Measurements from ENCODE around the gene CTNNA1. TPM values are rescaled to one million over a fixed set of nuclear protein-coding genes. Genes with fewer than 3 reads are reported as not detected.
"Not testable (repeated sequence)": the region's sequence is repeated elsewhere in the genome, so short reads cannot be mapped to it uniquely, and the experiment has no call there.

CTNNA1 gene
- total RNA-seq, 1 donor from 2014 or later, result 371 TPM

DNA sequence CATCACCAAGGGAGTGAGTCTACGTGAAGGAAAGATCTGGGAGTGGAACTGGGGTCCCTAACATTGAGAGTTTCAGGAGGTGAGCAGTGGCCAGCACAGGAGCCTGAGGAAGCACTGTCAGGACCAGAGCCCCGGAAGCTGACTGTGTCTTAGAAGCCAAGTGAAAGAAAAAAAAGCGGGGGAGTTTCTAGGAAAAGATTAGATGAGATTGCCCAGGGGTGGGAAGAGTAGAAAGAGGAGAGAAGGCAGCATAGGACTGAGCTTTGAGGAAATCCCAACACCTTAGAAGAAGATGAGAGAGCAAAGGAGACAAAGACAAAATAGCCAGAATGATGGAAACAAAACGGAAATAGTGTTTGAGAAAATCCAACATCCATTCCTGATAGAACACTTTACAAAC lies 158.9 kb downstream of the CTNNA1 start:
- peaks cover 48% of the 10 kb centered on the region for H3K36me3 Mint-ChIP-seq
- TF ChIP-seq, protein P1, sequence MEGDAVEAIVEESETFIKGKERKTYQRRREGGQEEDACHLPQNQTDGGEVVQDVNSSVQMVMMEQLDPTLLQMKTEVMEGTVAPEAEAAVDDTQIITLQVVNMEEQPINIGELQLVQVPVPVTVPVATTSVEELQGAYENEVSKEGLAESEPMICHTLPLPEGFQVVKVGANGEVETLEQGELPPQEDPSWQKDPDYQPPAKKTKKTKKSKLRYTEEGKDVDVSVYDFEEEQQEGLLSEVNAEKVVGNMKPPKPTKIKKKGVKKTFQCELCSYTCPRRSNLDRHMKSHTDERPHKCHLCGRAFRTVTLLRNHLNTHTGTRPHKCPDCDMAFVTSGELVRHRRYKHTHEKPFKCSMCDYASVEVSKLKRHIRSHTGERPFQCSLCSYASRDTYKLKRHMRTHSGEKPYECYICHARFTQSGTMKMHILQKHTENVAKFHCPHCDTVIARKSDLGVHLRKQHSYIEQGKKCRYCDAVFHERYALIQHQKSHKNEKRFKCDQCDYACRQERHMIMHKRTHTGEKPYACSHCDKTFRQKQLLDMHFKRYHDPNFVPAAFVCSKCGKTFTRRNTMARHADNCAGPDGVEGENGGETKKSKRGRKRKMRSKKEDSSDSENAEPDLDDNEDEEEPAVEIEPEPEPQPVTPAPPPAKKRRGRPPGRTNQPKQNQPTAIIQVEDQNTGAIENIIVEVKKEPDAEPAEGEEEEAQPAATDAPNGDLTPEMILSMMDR (conservative IDR thresholded peaks at IDR 0.05), result no peak
- no peak for DNase-seq (ENCODE audit: extremely low spot score, unreplicated experiment)
- H3K4me1 Mint-ChIP-seq (ENCODE audit: unreplicated experiment), result no peaks in the 10 kb centered on the region
- no peaks in the 10 kb centered on the region for H3K9me3 Mint-ChIP-seq
- H3K4me3 Mint-ChIP-seq, result no peak overlapping the region
- peak overlapping the region; percentile 10 for H3K27ac Mint-ChIP-seq
- H3K27me3 Mint-ChIP-seq, result no peaks in the 10 kb centered on the region

DNA sequence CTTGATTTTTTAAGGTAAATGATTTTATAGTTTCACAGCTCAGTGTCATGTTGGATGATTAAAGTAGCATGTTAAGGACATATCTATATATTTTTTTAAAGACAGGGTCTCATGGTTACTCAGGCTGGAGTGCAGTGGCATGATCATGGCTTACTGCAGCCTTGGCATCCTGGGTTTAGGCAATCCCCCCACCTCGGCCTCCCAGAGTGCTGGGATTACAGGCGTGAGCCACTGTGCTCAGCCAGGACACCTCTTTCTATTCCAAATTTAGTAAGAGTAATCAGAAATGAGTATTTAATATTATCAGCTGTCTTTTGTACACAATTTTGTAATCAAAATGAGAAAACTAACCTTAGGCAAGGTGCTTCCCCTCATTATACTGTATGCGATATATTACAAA lies 160.5 kb downstream of the CTNNA1 start:
- no peak overlapping the region for H3K4me3 Mint-ChIP-seq
- no peaks in the 10 kb centered on the region for H3K9me3 Mint-ChIP-seq
- H3K36me3 Mint-ChIP-seq, result peaks cover 49% of the 10 kb centered on the region
- no peaks in the 10 kb centered on the region for H3K27me3 Mint-ChIP-seq
- no peaks in the 10 kb centered on the region for H3K4me1 Mint-ChIP-seq (ENCODE audit: unreplicated experiment)
- TF ChIP-seq, protein P1 (conservative IDR thresholded peaks at IDR 0.05), result no peak
- no peak overlapping the region for H3K27ac Mint-ChIP-seq
- DNase-seq (ENCODE audit: extremely low spot score, unreplicated experiment), result no peak

- no peak overlapping the region for H3K4me3 Mint-ChIP-seq
- no peak for DNase-seq (ENCODE audit: extremely low spot score, unreplicated experiment)
Observed at GRCh38 chr5:138914338-138914737, 161.1 kb downstream of the CTNNA1 start.

GRCh38 chr5:138918686-138919085 lies 165.5 kb downstream of the CTNNA1 start:
- Mint-ChIP-seq H3K4me1 (ENCODE audit: unreplicated experiment) (no peaks in the 10 kb centered on the region), H3K27me3 (no peaks in the 10 kb centered on the region), H3K9me3 (no peaks in the 10 kb centered on the region), H3K4me3 (no peak overlapping the region), H3K27ac (peak overlapping the region; percentile 23), H3K36me3 (peaks cover 43% of the 10 kb centered on the region)
- TF ChIP-seq, protein P1 (conservative IDR thresholded peaks at IDR 0.05), result no peak
- no peak for DNase-seq (ENCODE audit: extremely low spot score, unreplicated experiment)

More at GRCh38 chr5:138914338-138914737, 161.1 kb downstream of the CTNNA1 start:
- no peaks in the 10 kb centered on the region for H3K4me1 Mint-ChIP-seq (ENCODE audit: unreplicated experiment)
- TF ChIP-seq, protein P1 (conservative IDR thresholded peaks at IDR 0.05), result no peak
- peaks cover 50% of the 10 kb centered on the region for H3K36me3 Mint-ChIP-seq
- no peaks in the 10 kb centered on the region for H3K27me3 Mint-ChIP-seq
- no peaks in the 10 kb centered on the region for H3K9me3 Mint-ChIP-seq
- no peak overlapping the region for H3K27ac Mint-ChIP-seq

GRCh38 chr5:138920181-138920580 lies 167.0 kb downstream of the CTNNA1 start:
- TF ChIP-seq, protein P1 (conservative IDR thresholded peaks at IDR 0.05), result no peak
- Mint-ChIP-seq H3K36me3 (peaks cover 41% of the 10 kb centered on the region), H3K27me3 (no peaks in the 10 kb centered on the region), H3K27ac (no peak overlapping the region), H3K4me3 (no peak overlapping the region), H3K4me1 (ENCODE audit: unreplicated experiment) (no peaks in the 10 kb centered on the region), H3K9me3 (no peaks in the 10 kb centered on the region)
- no peak for DNase-seq (ENCODE audit: extremely low spot score, unreplicated experiment)

DNA sequence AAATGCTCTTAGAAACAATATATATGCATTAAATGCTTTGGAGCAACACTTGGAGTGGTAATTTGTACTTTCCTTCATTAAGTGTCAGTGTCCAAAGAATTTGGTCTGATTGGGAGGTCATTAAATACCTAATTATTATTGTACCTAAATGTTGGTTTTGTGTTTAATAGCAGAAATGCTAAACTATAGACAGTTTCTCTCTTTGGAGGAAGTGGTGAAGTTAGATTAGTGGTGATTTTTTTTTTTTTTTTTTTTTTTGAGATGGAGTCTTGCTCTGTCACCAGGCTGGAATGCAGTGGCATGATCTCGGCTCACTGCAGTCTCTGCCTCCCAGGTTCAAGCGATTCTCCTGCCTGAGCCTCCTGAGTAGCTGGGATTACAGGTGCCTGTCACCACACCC lies 168.1 kb downstream of the CTNNA1 start:
- not testable (repeated sequence) for H3K9me3 Mint-ChIP-seq

More for the DNA sequence above, 168.1 kb downstream of the CTNNA1 start:
- DNase-seq (ENCODE audit: extremely low spot score, unreplicated experiment); H3K4me3 Mint-ChIP-seq; H3K4me1 Mint-ChIP-seq (ENCODE audit: unreplicated experiment); H3K27me3 Mint-ChIP-seq: not testable (repeated sequence)
- Mint-ChIP-seq H3K36me3 (peaks cover 40% of the 10 kb centered on the region), H3K27ac (peak overlapping the region; percentile 78)

Measured in type B pancreatic cell (in vitro differentiated cells).